ENCODE results near the gene KLF15. TPM values are rescaled to one million over a fixed set of nuclear protein-coding genes. Genes with fewer than 3 reads are reported as not detected.
A peak's percentile ranks its signal among the peaks of the same experiment; 100 is the strongest.
"Not testable (repeated sequence)": the region's sequence is repeated elsewhere in the genome, so short reads cannot be mapped to it uniquely, and the experiment has no call there.

Gene KLF15
- total and polyA plus RNA-seq, 5 donors, result 24.0 to 38.4 (median 33.4) TPM

GRCh38 chr3:126337980-126338651, 19.1 kb downstream of the KLF15 start:
- no peaks in the 10 kb centered on the region for H3K27me3 ChIP-seq (ENCODE audit: control insufficient read depth, insufficient read depth)
- 83% methylated on average over 11 of the region's 11 CpGs for WGBS
- H3K4me1 ChIP-seq (ENCODE audit: control insufficient read depth, insufficient read depth, low read length), result peaks cover 7% of the 10 kb centered on the region
- H3K9me3 ChIP-seq (ENCODE audit: control insufficient read depth, low read length), result no peaks in the 10 kb centered on the region
- intact Hi-C loops (cut with DNase I), result no loop called here
- DNase-seq (peak in 1 of 3 donors; percentile 4), ATAC-seq (no peak)
- no peak overlapping the region for H3K4me3 ChIP-seq (ENCODE audit: low read length)
- H3K27ac ChIP-seq (ENCODE audit: low read length), result no peak overlapping the region

GRCh38 chr3:126331812-126332336, 25.3 kb downstream of the KLF15 start:
- H3K27ac ChIP-seq (ENCODE audit: low read length); H3K9me3 ChIP-seq (ENCODE audit: control insufficient read depth, low read length); ATAC-seq; H3K27me3 ChIP-seq (ENCODE audit: control insufficient read depth, insufficient read depth); DNase-seq; H3K4me3 ChIP-seq (ENCODE audit: low read length); H3K4me1 ChIP-seq (ENCODE audit: control insufficient read depth, insufficient read depth, low read length); intact Hi-C loops (cut with DNase I): not testable (repeated sequence)
- 68% methylated on average over 15 of the region's 15 CpGs for WGBS

- no peak overlapping the region for H3K4me3 ChIP-seq (ENCODE audit: low read length)
- DNase-seq, result no peak
These were observed 27.1 kb downstream of the KLF15 start for GRCh38 chr3:126329927-126330725.

DNA sequence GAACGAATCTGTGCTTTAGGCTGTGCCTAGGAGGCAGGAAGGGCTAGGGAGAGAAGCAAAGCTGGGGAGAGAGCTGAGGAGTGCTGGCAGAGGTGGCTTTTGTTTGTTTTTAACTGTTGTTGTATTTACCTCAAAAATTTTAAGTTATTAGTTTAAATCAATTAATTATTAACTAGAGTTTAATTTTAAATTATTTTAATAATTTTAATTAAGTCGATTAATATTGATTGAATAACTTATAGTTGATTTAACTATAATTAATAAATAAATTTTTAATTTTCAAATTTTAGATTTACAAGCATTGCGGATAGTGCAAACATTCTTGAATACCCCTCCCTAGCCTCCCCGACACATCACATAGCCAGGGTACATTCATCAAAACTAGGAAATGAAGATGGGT, 30.6 kb downstream of the KLF15 start:
- Histone ChIP-seq H3K27me3 (ENCODE audit: control insufficient read depth, insufficient read depth) (no peaks in the 10 kb centered on the region), H3K4me3 (ENCODE audit: low read length) (no peak overlapping the region), H3K27ac (ENCODE audit: low read length) (no peak overlapping the region), H3K4me1 (ENCODE audit: control insufficient read depth, insufficient read depth, low read length) (no peaks in the 10 kb centered on the region), H3K9me3 (ENCODE audit: control insufficient read depth, low read length) (peaks cover 5% of the 10 kb centered on the region)
- no peak for ATAC-seq
- intact Hi-C loops (cut with DNase I), result no loop called here
- WGBS, result 86% methylated on average over 4 of the region's 4 CpGs
- DNase-seq, result no peak

More at GRCh38 chr3:126329927-126330725, 27.1 kb downstream of the KLF15 start:
- WGBS, result 81% methylated on average over 7 of the region's 7 CpGs
- intact Hi-C loops (cut with DNase I), result no loop called here
- Histone ChIP-seq H3K4me1 (ENCODE audit: control insufficient read depth, insufficient read depth, low read length) (no peaks in the 10 kb centered on the region), H3K9me3 (ENCODE audit: control insufficient read depth, low read length) (peaks cover 5% of the 10 kb centered on the region), H3K27me3 (ENCODE audit: control insufficient read depth, insufficient read depth) (no peaks in the 10 kb centered on the region), H3K27ac (ENCODE audit: low read length) (no peak overlapping the region)
- ATAC-seq, result no peak

GRCh38 chr3:126322181-126322967, 34.8 kb downstream of the KLF15 start:
- no peak for DNase-seq
- WGBS, result 75% methylated on average over 9 of the region's 9 CpGs
- no peaks in the 10 kb centered on the region for H3K4me1 ChIP-seq (ENCODE audit: control insufficient read depth, insufficient read depth, low read length)
- no peak for ATAC-seq
- no peak overlapping the region for H3K4me3 ChIP-seq (ENCODE audit: low read length)
- intact Hi-C loops (cut with DNase I), result no loop called here
- no peaks in the 10 kb centered on the region for H3K9me3 ChIP-seq (ENCODE audit: control insufficient read depth, low read length)
- no peaks in the 10 kb centered on the region for H3K27me3 ChIP-seq (ENCODE audit: control insufficient read depth, insufficient read depth)
- no peak overlapping the region for H3K27ac ChIP-seq (ENCODE audit: low read length)

DNA sequence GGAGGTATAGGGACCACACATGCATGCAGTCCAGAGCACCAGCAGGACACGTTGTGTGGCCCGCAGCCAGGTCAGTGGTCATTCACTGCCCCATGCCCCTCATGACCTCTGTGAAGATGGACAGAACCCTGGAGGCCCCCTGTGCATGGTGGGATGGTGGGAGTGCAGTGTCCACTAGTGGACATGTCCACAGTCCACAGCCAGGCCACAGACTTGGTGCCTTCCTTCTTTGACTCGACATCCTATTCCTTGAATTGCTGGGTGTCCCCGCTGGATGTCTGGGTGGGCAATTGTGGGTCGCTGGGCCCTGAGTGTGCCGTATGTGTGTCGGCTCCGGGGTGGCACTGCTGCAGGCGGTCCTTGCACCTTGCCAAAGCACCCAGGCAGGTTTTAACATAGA, 35.7 kb downstream of the KLF15 start:
- WGBS, result 80% methylated on average over 9 of the region's 9 CpGs
- DNase-seq (no peak), ATAC-seq (no peak)
- no peaks in the 10 kb centered on the region for H3K27me3 ChIP-seq (ENCODE audit: control insufficient read depth, insufficient read depth)
- intact Hi-C loops (cut with DNase I), result no loop called here
- H3K4me1 ChIP-seq (ENCODE audit: control insufficient read depth, insufficient read depth, low read length), result no peaks in the 10 kb centered on the region
- no peak overlapping the region for H3K27ac ChIP-seq (ENCODE audit: low read length)
- H3K4me3 ChIP-seq (ENCODE audit: low read length), result no peak overlapping the region
- H3K9me3 ChIP-seq (ENCODE audit: control insufficient read depth, low read length), result no peaks in the 10 kb centered on the region

- no peaks in the 10 kb centered on the region for H3K4me1 ChIP-seq (ENCODE audit: control insufficient read depth, insufficient read depth, low read length)
- ATAC-seq, result no peak
- no peak overlapping the region for H3K27ac ChIP-seq (ENCODE audit: low read length)
- WGBS, result 84% methylated on average over 7 of the region's 7 CpGs
- no peak overlapping the region for H3K4me3 ChIP-seq (ENCODE audit: low read length)
- H3K9me3 ChIP-seq (ENCODE audit: control insufficient read depth, low read length), result no peaks in the 10 kb centered on the region
- intact Hi-C loops (cut with DNase I), result no loop called here
- no peak for DNase-seq
- no peaks in the 10 kb centered on the region for H3K27me3 ChIP-seq (ENCODE audit: control insufficient read depth, insufficient read depth)
These were observed 36.5 kb downstream of the KLF15 start for GRCh38 chr3:126320517-126321293.

GRCh38 chr3:126319701-126320295, 37.4 kb downstream of the KLF15 start:
- H3K9me3 ChIP-seq (ENCODE audit: control insufficient read depth, low read length), result no peaks in the 10 kb centered on the region
- H3K4me1 ChIP-seq (ENCODE audit: control insufficient read depth, insufficient read depth, low read length), result no peaks in the 10 kb centered on the region
- no peak overlapping the region for H3K4me3 ChIP-seq (ENCODE audit: low read length)
- DNase-seq, result no peak
- intact Hi-C loops (cut with DNase I), result no loop called here
- 60% methylated on average over 6 of the region's 6 CpGs for WGBS
- no peaks in the 10 kb centered on the region for H3K27me3 ChIP-seq (ENCODE audit: control insufficient read depth, insufficient read depth)
- H3K27ac ChIP-seq (ENCODE audit: low read length), result no peak overlapping the region
- ATAC-seq, result peak; percentile 46 to 64

DNA sequence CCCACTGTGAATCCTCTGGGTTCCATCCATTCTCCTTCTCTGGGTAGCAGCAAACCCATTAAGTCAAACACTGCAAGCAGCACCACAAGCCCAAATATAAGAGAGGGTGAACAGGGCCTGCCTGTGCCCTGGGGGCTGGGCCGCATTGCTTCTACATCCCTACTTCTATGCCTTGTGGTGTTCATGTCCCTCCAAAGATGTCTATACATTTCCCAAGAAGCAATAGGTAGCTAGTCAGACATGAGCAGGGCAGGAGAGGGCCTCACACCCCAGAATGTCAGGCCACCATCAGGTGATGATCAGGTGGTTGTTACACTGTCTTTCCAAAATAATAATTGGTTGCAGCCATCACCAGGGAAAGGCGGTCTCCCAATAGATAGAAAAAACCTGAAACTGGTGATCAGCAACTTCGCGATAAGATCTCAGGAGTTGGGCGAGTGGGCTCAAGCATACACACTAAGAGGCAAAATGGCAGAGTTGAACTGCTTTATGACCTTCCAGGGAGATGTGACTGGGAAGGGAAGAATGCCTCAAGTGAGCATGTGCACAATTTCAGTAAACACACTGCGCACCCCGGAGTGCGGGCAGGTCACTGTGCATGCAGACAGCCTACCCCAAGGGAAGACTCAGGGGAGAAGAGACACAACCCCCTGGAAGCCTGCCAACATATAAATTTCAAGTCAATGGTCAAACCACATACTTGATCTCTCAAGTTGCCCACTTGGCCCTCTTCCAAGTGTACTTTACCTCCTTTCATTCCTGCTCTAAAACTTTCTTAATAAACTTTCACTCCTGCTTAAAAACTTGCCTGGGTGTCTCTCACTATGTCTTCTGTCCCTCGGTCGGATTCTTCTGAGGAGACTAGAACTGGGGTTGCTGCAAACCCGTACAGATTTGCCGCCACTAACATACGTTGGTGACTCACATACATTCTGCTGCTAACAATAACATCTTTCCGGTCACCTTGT, 39.9 kb downstream of the KLF15 start:
- H3K4me1 ChIP-seq (ENCODE audit: control insufficient read depth, insufficient read depth, low read length), result no peaks in the 10 kb centered on the region
- no peak for DNase-seq
- WGBS, result 93% methylated on average over 14 of the region's 14 CpGs
- no peak overlapping the region for H3K27ac ChIP-seq (ENCODE audit: low read length)
- no peak for ATAC-seq
- H3K4me3 ChIP-seq (ENCODE audit: low read length), result no peak overlapping the region
- intact Hi-C loops (cut with DNase I), result no loop called here
- no peaks in the 10 kb centered on the region for H3K9me3 ChIP-seq (ENCODE audit: control insufficient read depth, low read length)
- no peaks in the 10 kb centered on the region for H3K27me3 ChIP-seq (ENCODE audit: control insufficient read depth, insufficient read depth)
